HepG2 (cell line): ENCODE results near the gene SDC4. TPM values are rescaled to one million over a fixed set of nuclear protein-coding genes. Genes with fewer than 3 reads are reported as not detected.

Source experiments
- ARID2 ChIP-seq: sonication (generic); formaldehyde crosslinking; IDR thresholded peaks from 2 replicates; pipeline ENCODE4 v1.8.1; 2022; ENCODE audit warnings: mild to moderate bottlenecking, missing genetic modification reagents, borderline replicate concordance
- CREB1 ChIP-seq, 2 experiments: fragments of 450-650 bp in 1 of 2; IDR thresholded peaks; 2 replicates each; pipeline ENCODE4 v1.6.1; 2016 to 2017; ENCODE audit warnings: control low read depth in 1 of 2, mild to moderate bottlenecking in 1 of 2, missing compliant biosample characterization in 1 of 2, missing genetic modification characterization in 1 of 2
- FOXP4 ChIP-seq: sonication (generic); formaldehyde crosslinking; IDR thresholded peaks from 2 replicates; pipeline ENCODE4 v1.4.0; 2020; ENCODE audit warnings: missing genetic modification reagents
- KDM3A ChIP-seq: IDR thresholded peaks from 2 replicates; pipeline ENCODE4 v1.6.1; 2018; ENCODE audit warnings: low read depth, missing compliant biosample characterization
- KDM4B ChIP-seq: sonication (generic); formaldehyde crosslinking; IDR thresholded peaks from 2 replicates; pipeline ENCODE4 v1.4.0; 2020; ENCODE audit warnings: missing genetic modification reagents
- MYC ChIP-seq: sonication (generic); formaldehyde crosslinking; IDR thresholded peaks from 2 replicates; pipeline ENCODE4 v1.9.0; 2021; ENCODE audit warnings: missing genetic modification reagents, borderline replicate concordance
- ONECUT2 ChIP-seq: sonication (generic); formaldehyde crosslinking; IDR thresholded peaks from 2 replicates; pipeline ENCODE4 v1.4.0; 2020; ENCODE audit warnings: missing genetic modification reagents
- RFXAP ChIP-seq: sonication (generic); formaldehyde crosslinking; IDR thresholded peaks from 2 replicates; pipeline ENCODE4 v1.4.0; 2020; ENCODE audit warnings: missing genetic modification reagents, borderline replicate concordance
- TEAD2 ChIP-seq: sonication (generic); formaldehyde crosslinking; IDR thresholded peaks from 2 replicates; pipeline ENCODE4 v1.9.0; 2021; ENCODE audit warnings: missing genetic modification reagents
- ZBTB42 ChIP-seq: sonication (generic); formaldehyde crosslinking; IDR thresholded peaks from 2 replicates; pipeline ENCODE4 v1.5.0; 2020; ENCODE audit warnings: mild to moderate bottlenecking, missing genetic modification reagents
- ZNF232 ChIP-seq: sonication (generic); formaldehyde crosslinking; IDR thresholded peaks from 2 replicates; pipeline ENCODE4 v1.4.0; 2020; ENCODE audit warnings: missing genetic modification reagents, borderline replicate concordance
- ZNF710 ChIP-seq: sonication (generic); formaldehyde crosslinking; IDR thresholded peaks from 2 replicates; pipeline ENCODE4 v1.5.0; 2020; ENCODE audit warnings: mild to moderate bottlenecking, missing genetic modification reagents, borderline replicate concordance
- polyA plus RNA-seq, 8 experiments: library from polyadenylated mRNA; depleted of rRNA in 3 of 8; stranded (reverse) in 7 of 8; unstranded in 1 of 8; fragments of >200 nt; fragmentation: Illumina TruSeq in 4 of 8; extraction: Trizol in 4 of 8; gene quantifications; 2 replicates each; pipeline versions ENCODE4 v1.2.1 to v1.2.3, GENCODE V29; 2011 to 2016; ENCODE audit warnings: low read depth in 4 of 8, missing spikeins in 1 of 8, mixed read lengths in 1 of 8; ENCODE audit not compliant: insufficient read depth in 1 of 8
- total RNA-seq, 5 experiments: library from RNA; depleted of rRNA; stranded (reverse); fragments of >200 nt; fragmentation: Illumina TruSeq; extraction: Trizol; gene quantifications; 2 replicates each; pipeline ENCODE4 v1.2.3, GENCODE V29; 2016; ENCODE audit warnings: low read depth in 1 of 5
- TF ChIP-seq, protein P1 (sequence below): sonication (generic); formaldehyde crosslinking; IDR thresholded peaks from 2 replicates; pipeline ENCODE4 v1.8.0; 2022; ENCODE audit warnings: mild to moderate bottlenecking, missing genetic modification reagents, moderate library complexity
- TF ChIP-seq, protein P2 (sequence below): sonication (generic); formaldehyde crosslinking; IDR thresholded peaks from 2 replicates; pipeline ENCODE4 v1.4.0; 2020; ENCODE audit warnings: low read depth, mild to moderate bottlenecking, missing genetic modification reagents
- TF ChIP-seq, protein P3 (sequence below): sonication (generic); formaldehyde crosslinking; IDR thresholded peaks from 2 replicates; pipeline ENCODE4 v1.4.0; 2020; ENCODE audit warnings: missing genetic modification reagents
- TF ChIP-seq, protein P4 (sequence below): sonication (generic); formaldehyde crosslinking; IDR thresholded peaks from 2 replicates; pipeline ENCODE4 v1.4.0; 2020; ENCODE audit warnings: missing genetic modification reagents
- TF ChIP-seq, protein P5 (sequence below): sonication (generic); formaldehyde crosslinking; IDR thresholded peaks from 2 replicates; pipeline ENCODE4 v1.5.1; 2020; ENCODE audit warnings: mild to moderate bottlenecking, moderate library complexity, missing genetic modification reagents

Gene SDC4
- total and polyA plus RNA-seq, 2 of the 13 experiments (the other 11 are each of a cell fraction or from before 2014, with no cell fraction given) = 49.0 to 65.1 TPM

DNA sequence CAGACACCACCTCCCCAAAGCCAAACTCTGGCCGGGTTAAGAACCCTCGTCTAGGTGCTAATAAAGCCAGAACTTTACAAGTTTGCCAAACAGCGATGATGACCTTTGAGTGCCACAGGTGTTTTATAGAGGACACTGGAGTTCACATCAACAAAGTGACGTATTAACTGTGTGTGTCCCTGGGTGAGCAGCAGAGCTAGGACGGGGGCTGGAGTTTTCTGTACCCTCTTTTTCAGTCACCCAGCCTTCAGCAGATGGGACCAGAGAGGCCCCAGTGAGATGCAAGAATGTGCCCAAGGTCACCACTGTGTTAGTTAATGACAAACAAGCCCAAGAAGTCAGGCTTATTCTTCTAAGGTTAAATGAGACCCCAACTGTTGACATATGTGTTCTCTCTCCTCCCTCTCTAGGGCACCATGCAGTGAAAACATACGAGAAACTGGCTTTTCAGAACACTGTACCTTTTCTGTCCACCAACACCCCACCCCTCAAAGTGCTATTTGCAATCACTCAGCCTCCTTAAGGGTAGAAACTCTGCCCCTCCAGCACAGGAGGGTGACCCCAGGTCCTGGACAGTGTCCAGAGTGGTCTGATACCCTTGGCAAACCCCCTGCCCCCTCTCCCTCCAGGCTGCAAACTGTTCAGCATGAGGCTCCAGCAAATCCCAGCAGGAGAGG is 5.2 kb downstream of the SDC4 start (continued):
- TF ChIP-seq TEAD2 (CRISPR knock-in tag) (0 out of 2 replicates have a peak, but pooled peaks have one; percentile 36), MYC (CRISPR knock-in tag) (0 out of 2 replicates have a peak, but pooled peaks have one; percentile 19), CREB1 (IDR thresholded peaks at IDR 0.05) (peak; percentile 81), CREB1 (CRISPR knock-in tag; IDR thresholded peaks at IDR 0.05) (no peak), RFXAP (CRISPR knock-in tag) (0 out of 2 replicates have a peak, but pooled peaks have one; percentile 72), KDM3A (CRISPR knock-in tag) (no peak), ARID2 (CRISPR knock-in tag) (no peak), ZNF232 (CRISPR knock-in tag) (peak; percentile 51; the same call in 1 of the 2 replicates), FOXP4 (CRISPR knock-in tag) (no peak), ZNF710 (CRISPR knock-in tag) (no peak), ZBTB42 (CRISPR knock-in tag) (peak; percentile 25; the same call in 1 of the 2 replicates), KDM4B (CRISPR knock-in tag) (no peak), ONECUT2 (CRISPR knock-in tag) (no peak)
- TF ChIP-seq, protein P1, sequence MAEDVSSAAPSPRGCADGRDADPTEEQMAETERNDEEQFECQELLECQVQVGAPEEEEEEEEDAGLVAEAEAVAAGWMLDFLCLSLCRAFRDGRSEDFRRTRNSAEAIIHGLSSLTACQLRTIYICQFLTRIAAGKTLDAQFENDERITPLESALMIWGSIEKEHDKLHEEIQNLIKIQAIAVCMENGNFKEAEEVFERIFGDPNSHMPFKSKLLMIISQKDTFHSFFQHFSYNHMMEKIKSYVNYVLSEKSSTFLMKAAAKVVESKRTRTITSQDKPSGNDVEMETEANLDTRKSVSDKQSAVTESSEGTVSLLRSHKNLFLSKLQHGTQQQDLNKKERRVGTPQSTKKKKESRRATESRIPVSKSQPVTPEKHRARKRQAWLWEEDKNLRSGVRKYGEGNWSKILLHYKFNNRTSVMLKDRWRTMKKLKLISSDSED (CRISPR knock-in tag) = no peak
- TF ChIP-seq, protein P2, sequence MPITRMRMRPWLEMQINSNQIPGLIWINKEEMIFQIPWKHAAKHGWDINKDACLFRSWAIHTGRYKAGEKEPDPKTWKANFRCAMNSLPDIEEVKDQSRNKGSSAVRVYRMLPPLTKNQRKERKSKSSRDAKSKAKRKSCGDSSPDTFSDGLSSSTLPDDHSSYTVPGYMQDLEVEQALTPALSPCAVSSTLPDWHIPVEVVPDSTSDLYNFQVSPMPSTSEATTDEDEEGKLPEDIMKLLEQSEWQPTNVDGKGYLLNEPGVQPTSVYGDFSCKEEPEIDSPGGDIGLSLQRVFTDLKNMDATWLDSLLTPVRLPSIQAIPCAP (CRISPR knock-in tag) = no peak
- TF ChIP-seq, protein P3, sequence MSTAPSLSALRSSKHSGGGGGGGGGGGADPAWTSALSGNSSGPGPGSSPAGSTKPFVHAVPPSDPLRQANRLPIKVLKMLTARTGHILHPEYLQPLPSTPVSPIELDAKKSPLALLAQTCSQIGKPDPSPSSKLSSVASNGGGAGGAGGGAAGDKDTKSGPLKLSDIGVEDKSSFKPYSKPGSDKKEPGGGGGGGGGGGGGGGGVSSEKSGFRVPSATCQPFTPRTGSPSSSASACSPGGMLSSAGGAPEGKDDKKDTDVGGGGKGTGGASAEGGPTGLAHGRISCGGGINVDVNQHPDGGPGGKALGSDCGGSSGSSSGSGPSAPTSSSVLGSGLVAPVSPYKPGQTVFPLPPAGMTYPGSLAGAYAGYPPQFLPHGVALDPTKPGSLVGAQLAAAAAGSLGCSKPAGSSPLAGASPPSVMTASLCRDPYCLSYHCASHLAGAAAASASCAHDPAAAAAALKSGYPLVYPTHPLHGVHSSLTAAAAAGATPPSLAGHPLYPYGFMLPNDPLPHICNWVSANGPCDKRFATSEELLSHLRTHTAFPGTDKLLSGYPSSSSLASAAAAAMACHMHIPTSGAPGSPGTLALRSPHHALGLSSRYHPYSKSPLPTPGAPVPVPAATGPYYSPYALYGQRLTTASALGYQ = 0 out of 2 replicates have a peak, but pooled peaks have one; percentile 60
- TF ChIP-seq, protein P4, sequence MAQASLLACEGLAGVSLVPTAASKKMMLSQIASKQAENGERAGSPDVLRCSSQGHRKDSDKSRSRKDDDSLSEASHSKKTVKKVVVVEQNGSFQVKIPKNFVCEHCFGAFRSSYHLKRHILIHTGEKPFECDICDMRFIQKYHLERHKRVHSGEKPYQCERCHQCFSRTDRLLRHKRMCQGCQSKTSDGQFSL (CRISPR knock-in tag) = 0 out of 2 replicates have a peak, but pooled peaks have one; percentile 22
- TF ChIP-seq, protein P5, sequence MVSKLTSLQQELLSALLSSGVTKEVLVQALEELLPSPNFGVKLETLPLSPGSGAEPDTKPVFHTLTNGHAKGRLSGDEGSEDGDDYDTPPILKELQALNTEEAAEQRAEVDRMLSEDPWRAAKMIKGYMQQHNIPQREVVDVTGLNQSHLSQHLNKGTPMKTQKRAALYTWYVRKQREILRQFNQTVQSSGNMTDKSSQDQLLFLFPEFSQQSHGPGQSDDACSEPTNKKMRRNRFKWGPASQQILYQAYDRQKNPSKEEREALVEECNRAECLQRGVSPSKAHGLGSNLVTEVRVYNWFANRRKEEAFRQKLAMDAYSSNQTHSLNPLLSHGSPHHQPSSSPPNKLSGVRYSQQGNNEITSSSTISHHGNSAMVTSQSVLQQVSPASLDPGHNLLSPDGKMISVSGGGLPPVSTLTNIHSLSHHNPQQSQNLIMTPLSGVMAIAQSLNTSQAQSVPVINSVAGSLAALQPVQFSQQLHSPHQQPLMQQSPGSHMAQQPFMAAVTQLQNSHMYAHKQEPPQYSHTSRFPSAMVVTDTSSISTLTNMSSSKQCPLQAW (CRISPR knock-in tag) = peak; percentile 31; the same call in 1 of the 2 replicates
